ENCODE data around the gene GNG8. TPM values are rescaled to one million over a fixed set of nuclear protein-coding genes. Genes with fewer than 3 reads are reported as not detected.

The GNG8 gene
- total and polyA plus RNA-seq, 12 donors, result 1.9 to 5.9 TPM; not detected in 10

DNA sequence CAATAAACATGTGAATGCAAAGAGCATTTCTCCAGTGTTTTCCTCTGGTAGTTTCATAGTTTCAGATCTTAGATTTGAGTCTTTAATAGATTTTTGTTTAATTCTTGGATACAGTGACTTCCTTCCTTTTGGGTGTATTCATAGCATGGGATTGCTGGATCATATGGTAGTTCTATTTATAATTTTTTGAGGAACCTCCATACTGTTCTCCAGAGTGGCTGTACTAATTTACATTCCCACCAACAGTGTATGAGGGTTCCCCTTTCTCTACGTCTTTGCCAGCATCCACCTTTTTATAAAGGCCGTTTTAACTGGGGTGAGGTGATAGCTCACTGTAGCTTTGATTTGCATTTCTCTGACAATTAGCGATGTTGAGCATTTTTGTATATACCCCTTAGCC is 44.1 kb downstream of the GNG8 start:
- H3K36me3 ChIP-seq, result no peaks in the 10 kb centered on the region
- WGBS, 2 donors, result 78 to 85% methylated on average over 3 of the region's 3 CpGs

DNA sequence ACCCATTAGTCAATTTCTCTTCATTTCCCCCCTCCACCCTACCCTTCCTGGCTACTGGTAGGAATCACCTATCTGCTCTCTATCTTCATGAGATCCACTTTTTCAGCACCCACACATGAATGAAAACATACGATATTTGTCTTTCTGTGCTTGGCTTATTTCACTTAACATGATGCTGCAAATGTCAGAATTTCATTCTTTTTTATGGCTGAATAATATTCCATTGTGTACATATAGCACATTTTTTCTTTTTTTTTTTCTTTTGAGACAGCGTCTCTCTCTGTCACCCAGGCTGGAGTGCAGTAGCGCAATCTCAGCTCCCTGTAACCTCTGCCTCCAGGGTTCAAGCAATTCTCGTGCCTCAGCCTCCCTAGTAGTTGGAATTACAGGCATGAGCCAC is 44.7 kb downstream of the GNG8 start:
- peaks cover 0 to 13% (median 0%) of the 10 kb centered on the region in 9 donors for H3K4me1 ChIP-seq
- H3K27me3 ChIP-seq, result no peaks in the 10 kb centered on the region
- 95 to 97% methylated on average over 4 of the region's 4 CpGs for WGBS, 2 donors
- DNase-seq, result no peak
- no peak for ATAC-seq
- H3K36me3 ChIP-seq, result no peaks in the 10 kb centered on the region
- TF ChIP-seq, protein P1, sequence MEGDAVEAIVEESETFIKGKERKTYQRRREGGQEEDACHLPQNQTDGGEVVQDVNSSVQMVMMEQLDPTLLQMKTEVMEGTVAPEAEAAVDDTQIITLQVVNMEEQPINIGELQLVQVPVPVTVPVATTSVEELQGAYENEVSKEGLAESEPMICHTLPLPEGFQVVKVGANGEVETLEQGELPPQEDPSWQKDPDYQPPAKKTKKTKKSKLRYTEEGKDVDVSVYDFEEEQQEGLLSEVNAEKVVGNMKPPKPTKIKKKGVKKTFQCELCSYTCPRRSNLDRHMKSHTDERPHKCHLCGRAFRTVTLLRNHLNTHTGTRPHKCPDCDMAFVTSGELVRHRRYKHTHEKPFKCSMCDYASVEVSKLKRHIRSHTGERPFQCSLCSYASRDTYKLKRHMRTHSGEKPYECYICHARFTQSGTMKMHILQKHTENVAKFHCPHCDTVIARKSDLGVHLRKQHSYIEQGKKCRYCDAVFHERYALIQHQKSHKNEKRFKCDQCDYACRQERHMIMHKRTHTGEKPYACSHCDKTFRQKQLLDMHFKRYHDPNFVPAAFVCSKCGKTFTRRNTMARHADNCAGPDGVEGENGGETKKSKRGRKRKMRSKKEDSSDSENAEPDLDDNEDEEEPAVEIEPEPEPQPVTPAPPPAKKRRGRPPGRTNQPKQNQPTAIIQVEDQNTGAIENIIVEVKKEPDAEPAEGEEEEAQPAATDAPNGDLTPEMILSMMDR (IDR thresholded peaks at IDR 0.05), result no peak
- H3K9me3 ChIP-seq, result no peaks in the 10 kb centered on the region
- intact Hi-C loops (cut with DNase I), result no loop called here
- H3K27ac ChIP-seq, result no peak overlapping the region
- H3K4me3 ChIP-seq, result no peak overlapping the region

More for the DNA sequence above, 44.1 kb downstream of the GNG8 start:
- Histone ChIP-seq H3K4me3 (no peak overlapping the region), H3K4me1 (peaks cover 0 to 13% (median 0%) of the 10 kb centered on the region in 9 donors), H3K27me3 (no peaks in the 10 kb centered on the region), H3K27ac (no peak overlapping the region), H3K9me3 (no peaks in the 10 kb centered on the region)
- intact Hi-C loops (cut with DNase I), result no loop called here
- DNase-seq, result no peak
- no peak for ATAC-seq
- TF ChIP-seq, protein P1 (IDR thresholded peaks at IDR 0.05), result no peak

DNA sequence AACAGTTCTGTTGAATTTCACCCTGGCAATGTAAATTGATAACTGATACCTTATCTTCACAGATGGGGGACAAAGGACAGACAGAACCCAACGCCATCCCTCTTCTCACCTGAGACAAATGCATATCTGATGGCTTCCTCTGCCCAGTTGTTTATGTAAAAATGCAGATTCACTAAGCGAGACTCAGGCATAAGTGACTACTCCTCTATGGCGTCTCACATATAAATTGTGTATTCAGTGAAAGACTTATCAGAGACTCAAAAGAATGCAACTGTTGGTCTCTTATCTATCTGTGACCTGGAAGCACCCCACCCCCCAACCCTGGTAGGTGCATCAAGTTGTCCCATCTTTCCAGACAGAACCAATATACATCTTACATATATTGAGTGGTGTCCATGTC is 48.1 kb downstream of the GNG8 start:
- Histone ChIP-seq H3K27ac (no peak overlapping the region), H3K36me3 (no peaks in the 10 kb centered on the region), H3K4me3 (no peak overlapping the region), H3K27me3 (no peaks in the 10 kb centered on the region), H3K4me1 (peaks cover 0 to 14% (median 0%) of the 10 kb centered on the region in 9 donors), H3K9me3 (no peaks in the 10 kb centered on the region)
- 79 to 82% methylated on average over 3 of the region's 3 CpGs for WGBS, 2 donors
- no peak for DNase-seq
- TF ChIP-seq, protein P1 (IDR thresholded peaks at IDR 0.05), result no peak
- ATAC-seq, result no peak
- intact Hi-C loops (cut with DNase I), result no loop called here

DNA sequence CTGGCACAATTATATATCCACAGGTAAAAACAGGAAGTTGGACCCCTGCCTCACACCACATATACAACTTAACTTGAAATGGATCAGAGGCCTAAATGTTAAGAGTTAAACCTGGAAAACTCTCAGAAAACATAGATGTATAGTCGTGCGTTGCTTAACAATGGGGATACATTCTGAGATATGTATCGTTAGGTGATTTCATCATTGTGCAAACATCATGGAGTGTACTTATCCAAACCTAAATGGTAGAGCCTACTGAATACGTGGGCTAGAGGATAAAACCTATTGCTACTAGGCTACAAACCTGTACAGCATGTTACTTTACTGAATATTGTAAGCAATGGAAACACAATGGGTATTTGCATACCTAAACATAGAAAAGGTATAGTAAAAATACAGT is 49.7 kb downstream of the GNG8 start:
- intact Hi-C loops (cut with DNase I), result no loop called here
- ATAC-seq, result no peak
- H3K27me3 ChIP-seq, result no peaks in the 10 kb centered on the region
- H3K27ac ChIP-seq, result no peak overlapping the region
- no peak for DNase-seq
- H3K4me1 ChIP-seq, result peaks cover 0 to 6% (median 0%) of the 10 kb centered on the region in 9 donors
- TF ChIP-seq, protein P1 (IDR thresholded peaks at IDR 0.05), result no peak
- peaks cover 0 to 3% (median 0%) of the 10 kb centered on the region in 11 donors for H3K9me3 ChIP-seq
- H3K36me3 ChIP-seq, result no peaks in the 10 kb centered on the region
- H3K4me3 ChIP-seq, result no peak overlapping the region
- WGBS, 2 donors, result 91 to 93% methylated on average over 4 of the region's 4 CpGs

All from heart right ventricle (tissue), 16 donors.